BE2C (cell line): Measurements from ENCODE around the gene ATP9B. TPM values are rescaled to one million over a fixed set of nuclear protein-coding genes. Genes with fewer than 3 reads are reported as not detected.
A peak's percentile ranks its signal among the peaks of the same experiment; 100 is the strongest.

Source experiments
- DNase-seq: peaks from one replicate; pipeline ENCODE4 v3.0.0-alpha.2; 2020
- H3K27me3 ChIP-seq: fragments of 250-450 bp; sonication (Bioruptor Pico); 2 replicates; pipeline ENCODE4 v1.5.1; 2020; ENCODE audit warnings: mild to moderate bottlenecking
- H3K36me3 ChIP-seq: fragments of 250-450 bp; sonication (Bioruptor Pico); 2 replicates; pipeline ENCODE4 v1.5.1; 2020; ENCODE audit warnings: mild to moderate bottlenecking
- H3K4me1 ChIP-seq: fragments of 250-450 bp; sonication (Bioruptor Pico); 2 replicates; pipeline ENCODE4 v1.5.1; 2020
- H3K4me3 ChIP-seq: 2 replicates; pipeline ENCODE4 v1.5.1; 2011; ENCODE audit warnings: low read depth, low read length
- H3K9me3 ChIP-seq: fragments of 250-450 bp; sonication (Bioruptor Pico); 2 replicates; pipeline ENCODE4 v1.5.1; 2020
- polyA plus RNA-seq: library from polyadenylated mRNA; unstranded; fragments of >200 nt; gene quantifications from one replicate; pipeline ENCODE4 v1.2.1, GENCODE V29; 2012; ENCODE audit warnings: low read depth, missing spikeins; ENCODE audit not compliant: insufficient read length, insufficient read depth
- TF ChIP-seq, protein P1 (sequence below): IDR thresholded peaks from 2 replicates; pipeline ENCODE4 v1.5.1; 2012; ENCODE audit warnings: mild to moderate bottlenecking, low read depth, low read length

The ATP9B gene, protein sequence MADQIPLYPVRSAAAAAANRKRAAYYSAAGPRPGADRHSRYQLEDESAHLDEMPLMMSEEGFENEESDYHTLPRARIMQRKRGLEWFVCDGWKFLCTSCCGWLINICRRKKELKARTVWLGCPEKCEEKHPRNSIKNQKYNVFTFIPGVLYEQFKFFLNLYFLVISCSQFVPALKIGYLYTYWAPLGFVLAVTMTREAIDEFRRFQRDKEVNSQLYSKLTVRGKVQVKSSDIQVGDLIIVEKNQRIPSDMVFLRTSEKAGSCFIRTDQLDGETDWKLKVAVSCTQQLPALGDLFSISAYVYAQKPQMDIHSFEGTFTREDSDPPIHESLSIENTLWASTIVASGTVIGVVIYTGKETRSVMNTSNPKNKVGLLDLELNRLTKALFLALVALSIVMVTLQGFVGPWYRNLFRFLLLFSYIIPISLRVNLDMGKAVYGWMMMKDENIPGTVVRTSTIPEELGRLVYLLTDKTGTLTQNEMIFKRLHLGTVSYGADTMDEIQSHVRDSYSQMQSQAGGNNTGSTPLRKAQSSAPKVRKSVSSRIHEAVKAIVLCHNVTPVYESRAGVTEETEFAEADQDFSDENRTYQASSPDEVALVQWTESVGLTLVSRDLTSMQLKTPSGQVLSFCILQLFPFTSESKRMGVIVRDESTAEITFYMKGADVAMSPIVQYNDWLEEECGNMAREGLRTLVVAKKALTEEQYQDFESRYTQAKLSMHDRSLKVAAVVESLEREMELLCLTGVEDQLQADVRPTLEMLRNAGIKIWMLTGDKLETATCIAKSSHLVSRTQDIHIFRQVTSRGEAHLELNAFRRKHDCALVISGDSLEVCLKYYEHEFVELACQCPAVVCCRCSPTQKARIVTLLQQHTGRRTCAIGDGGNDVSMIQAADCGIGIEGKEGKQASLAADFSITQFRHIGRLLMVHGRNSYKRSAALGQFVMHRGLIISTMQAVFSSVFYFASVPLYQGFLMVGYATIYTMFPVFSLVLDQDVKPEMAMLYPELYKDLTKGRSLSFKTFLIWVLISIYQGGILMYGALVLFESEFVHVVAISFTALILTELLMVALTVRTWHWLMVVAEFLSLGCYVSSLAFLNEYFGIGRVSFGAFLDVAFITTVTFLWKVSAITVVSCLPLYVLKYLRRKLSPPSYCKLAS
- polyA plus RNA-seq, result 11.1 TPM

DNA sequence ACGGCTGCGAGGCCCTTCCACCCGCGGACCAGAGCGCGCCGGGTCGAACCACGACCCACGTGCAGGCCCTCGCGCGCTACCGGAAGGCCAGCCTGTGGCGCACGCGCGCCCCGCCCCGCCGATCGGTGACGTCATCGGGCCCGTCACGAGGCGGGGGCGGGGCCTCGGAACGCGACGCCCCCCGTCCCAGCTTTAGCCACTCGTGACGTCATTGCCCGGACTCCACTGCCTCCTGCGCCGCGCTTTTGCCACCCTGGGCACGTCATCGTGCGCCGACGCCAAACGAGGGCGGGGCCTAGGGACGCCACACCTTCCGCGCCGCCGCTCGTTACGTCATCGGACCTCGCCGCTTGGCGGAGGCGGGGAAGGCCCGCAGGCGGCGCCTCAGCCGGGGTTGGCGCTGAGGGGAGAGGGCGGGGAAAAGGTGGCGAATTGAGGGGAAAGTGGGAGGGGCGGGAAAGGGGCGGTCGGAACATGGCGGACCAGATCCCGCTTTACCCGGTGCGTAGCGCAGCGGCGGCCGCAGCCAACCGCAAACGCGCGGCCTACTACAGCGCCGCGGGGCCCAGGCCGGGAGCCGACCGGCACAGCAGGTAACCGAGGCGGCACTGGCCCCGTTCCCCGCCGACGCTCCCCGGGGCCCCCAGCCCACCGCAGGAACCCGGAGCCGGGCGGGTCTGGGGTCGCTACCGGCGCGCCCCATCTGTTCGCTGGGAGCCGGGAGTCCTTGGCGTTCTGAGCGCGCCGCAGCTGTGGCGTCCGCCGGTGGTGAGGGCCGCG is at the start of gene ATP9B:
TSS of gene ATP9B (plus strand) at position 458 of the 780 bp plus-strand sequence. CDS start at position 475, 17 bp downstream.
- H3K4me1 ChIP-seq, result no peaks in the 10 kb centered on the region
- peak within 1 kb of the TSS; percentile 75 for H3K4me3 ChIP-seq
- H3K27me3 ChIP-seq, result no peaks in the 10 kb centered on the region
- H3K9me3 ChIP-seq, result peaks cover 3% of the 10 kb centered on the region; the same call in 1 of the 2 replicates
- H3K36me3 ChIP-seq, result no peaks in the 10 kb centered on the region
- DNase-seq, result peak; percentile 90
- TF ChIP-seq, protein P1, sequence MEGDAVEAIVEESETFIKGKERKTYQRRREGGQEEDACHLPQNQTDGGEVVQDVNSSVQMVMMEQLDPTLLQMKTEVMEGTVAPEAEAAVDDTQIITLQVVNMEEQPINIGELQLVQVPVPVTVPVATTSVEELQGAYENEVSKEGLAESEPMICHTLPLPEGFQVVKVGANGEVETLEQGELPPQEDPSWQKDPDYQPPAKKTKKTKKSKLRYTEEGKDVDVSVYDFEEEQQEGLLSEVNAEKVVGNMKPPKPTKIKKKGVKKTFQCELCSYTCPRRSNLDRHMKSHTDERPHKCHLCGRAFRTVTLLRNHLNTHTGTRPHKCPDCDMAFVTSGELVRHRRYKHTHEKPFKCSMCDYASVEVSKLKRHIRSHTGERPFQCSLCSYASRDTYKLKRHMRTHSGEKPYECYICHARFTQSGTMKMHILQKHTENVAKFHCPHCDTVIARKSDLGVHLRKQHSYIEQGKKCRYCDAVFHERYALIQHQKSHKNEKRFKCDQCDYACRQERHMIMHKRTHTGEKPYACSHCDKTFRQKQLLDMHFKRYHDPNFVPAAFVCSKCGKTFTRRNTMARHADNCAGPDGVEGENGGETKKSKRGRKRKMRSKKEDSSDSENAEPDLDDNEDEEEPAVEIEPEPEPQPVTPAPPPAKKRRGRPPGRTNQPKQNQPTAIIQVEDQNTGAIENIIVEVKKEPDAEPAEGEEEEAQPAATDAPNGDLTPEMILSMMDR, result no peak

DNA sequence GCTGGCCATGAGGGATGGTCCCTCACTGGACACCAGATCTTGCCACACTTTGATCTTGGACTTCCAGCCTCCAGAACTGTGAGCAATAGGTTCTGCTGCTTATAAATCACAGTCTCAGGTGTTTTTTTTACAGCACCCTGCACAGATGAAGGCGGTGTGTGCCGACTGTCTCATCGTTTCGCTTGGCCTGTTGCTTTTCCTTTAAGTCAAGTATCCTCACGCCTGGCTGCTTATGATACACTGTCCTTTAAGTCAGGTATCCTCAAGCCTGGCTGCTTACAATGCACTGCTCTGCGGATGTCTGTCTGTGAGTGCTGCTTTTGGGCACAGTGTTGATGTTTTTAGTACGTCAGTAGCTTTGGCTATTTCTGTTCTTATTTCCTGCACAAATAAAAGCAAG is 49.3 kb upstream of the ATP9B start:
- Histone ChIP-seq H3K9me3 (no peaks in the 10 kb centered on the region), H3K4me1 (no peaks in the 10 kb centered on the region), H3K27me3 (peaks cover 11% of the 10 kb centered on the region), H3K4me3 (no peak overlapping the region), H3K36me3 (no peaks in the 10 kb centered on the region)
- TF ChIP-seq, protein P1, result no peak
- no peak for DNase-seq

GRCh38 chr18:79022603-79023002 is 46.6 kb upstream of the ATP9B start:
- H3K9me3 ChIP-seq, result no peaks in the 10 kb centered on the region
- TF ChIP-seq, protein P1, result no peak
- H3K4me1 ChIP-seq, result no peaks in the 10 kb centered on the region
- DNase-seq, result no peak
- peaks cover 11% of the 10 kb centered on the region for H3K27me3 ChIP-seq
- no peaks in the 10 kb centered on the region for H3K36me3 ChIP-seq
- no peak overlapping the region for H3K4me3 ChIP-seq

DNA sequence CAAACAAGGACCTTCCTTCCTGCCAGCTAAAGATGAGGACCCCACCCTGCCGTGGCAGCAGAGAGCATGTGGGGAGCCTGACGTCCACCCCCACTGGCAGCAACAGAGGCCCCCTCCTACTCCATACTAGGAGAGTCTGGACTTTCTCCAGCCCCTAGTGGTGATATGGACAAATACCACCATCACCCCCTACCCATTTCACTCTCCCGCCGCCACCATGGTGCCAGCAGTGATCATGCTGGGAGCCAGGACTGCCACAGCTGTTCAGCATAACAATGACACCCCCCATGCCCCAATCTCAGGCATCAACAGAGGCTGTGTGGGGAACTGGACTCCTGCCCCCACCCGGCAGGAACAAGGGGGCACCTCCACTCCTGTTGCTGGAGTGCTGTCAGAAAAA is 42.7 kb upstream of the ATP9B start:
- no peaks in the 10 kb centered on the region for H3K9me3 ChIP-seq
- TF ChIP-seq, protein P1, result peak; percentile 21
- DNase-seq, result no peak
- no peak overlapping the region for H3K4me3 ChIP-seq
- H3K36me3 ChIP-seq, result no peaks in the 10 kb centered on the region
- no peaks in the 10 kb centered on the region for H3K27me3 ChIP-seq
- H3K4me1 ChIP-seq, result no peaks in the 10 kb centered on the region

DNA sequence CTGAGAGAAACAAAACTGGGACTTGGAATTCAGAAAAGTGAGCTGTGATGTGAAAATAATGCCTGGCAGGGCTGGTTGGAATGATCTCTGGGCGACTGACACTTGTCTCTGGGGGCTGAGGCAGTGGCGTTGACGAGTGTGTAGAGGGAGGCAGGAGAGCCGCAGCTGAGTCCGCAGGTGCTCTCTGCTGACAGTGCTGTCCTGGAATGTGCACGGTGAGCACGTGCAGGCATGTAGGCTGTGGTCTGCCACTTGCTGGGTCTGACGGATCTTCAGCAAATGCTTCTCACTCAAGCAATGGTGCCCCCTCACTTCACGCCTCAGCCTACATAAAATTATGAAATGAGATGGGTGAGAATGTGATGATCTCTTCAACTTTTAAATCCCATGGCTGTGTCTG is 38.5 kb upstream of the ATP9B start:
- Histone ChIP-seq H3K9me3 (no peaks in the 10 kb centered on the region), H3K4me1 (no peaks in the 10 kb centered on the region), H3K4me3 (no peak overlapping the region), H3K36me3 (no peaks in the 10 kb centered on the region), H3K27me3 (no peaks in the 10 kb centered on the region)
- TF ChIP-seq, protein P1, result no peak
- no peak for DNase-seq
